GM12872 (cell line): ENCODE data around the gene SRGAP3.

ENCODE experiments used
- CTCF ChIP-seq: IDR thresholded peaks from 3 replicates; pipeline ENCODE4 v1.5.1; 2011; ENCODE audit warnings: low read depth, mild to moderate bottlenecking, low read length, moderate library complexity; ENCODE audit not compliant: insufficient read depth

Gene SRGAP3

DNA sequence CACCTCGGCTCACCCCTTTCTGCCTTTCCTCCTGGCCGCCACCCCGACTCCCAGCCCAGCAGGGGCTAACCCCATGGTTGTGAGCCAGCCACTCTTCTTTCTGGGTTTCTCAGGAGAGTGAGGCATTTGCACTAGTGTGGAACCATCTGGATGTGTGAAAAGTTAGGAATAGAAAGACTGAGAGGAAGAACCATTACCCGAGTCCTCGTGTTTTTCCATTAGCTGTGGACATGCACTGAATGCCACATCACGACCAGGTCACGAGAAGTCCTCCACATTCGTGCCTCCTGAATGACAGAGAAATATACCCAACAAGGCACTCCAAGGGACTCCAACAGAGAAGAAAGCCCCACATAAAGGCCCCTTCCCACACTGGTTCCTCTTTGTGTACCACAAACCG, 268.1 kb downstream of the SRGAP3 start:
- TF ChIP-seq CTCF: no peak

DNA sequence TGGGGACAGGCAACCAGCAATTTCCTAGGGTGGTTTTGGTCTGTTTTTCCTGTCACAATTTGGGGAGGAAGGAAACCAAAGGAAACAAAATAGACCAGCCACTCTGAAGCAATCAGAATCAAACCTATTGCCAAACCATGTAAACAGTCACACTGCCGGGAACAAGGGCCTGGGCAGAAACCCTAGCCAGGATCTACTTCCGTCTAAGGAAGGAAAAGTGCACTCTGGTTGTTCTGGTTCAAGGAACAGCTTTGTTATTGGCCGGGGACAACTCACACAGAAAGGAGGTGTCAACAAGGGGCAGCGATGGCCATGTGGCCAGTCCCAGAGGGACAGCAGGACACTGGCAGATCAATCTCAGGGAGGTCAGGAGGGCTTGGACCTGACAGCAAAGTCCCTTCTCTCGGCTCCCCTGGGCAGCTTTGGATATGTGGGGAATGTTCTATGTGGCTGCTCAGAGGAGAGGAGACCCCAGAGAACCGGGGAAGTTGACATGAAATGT, 268.6 kb downstream of the SRGAP3 start:
- TF ChIP-seq CTCF: no peak

GRCh38 chr3:8979262-8979661, 270.2 kb downstream of the SRGAP3 start:
- TF ChIP-seq CTCF: no peak

DNA sequence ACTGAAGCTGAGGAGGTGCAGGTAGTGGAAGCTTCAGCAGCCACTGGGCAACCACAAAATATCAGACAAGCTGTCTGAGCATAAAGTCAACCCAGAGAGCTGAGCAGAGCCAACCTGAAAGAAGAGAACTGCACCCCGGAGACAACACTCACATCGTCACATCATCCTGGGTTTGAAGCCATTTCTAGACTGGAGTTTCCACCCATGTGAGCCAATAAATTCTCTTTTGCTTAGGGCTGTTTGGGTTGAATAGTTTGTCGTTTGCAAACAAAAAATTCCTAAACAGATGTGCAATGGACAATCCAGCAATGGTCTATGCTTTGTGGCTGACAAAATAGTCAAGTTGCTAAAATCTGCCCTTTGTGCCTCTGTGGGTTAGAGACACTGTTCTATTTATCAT, 270.9 kb downstream of the SRGAP3 start:
- TF ChIP-seq CTCF: no peak

DNA sequence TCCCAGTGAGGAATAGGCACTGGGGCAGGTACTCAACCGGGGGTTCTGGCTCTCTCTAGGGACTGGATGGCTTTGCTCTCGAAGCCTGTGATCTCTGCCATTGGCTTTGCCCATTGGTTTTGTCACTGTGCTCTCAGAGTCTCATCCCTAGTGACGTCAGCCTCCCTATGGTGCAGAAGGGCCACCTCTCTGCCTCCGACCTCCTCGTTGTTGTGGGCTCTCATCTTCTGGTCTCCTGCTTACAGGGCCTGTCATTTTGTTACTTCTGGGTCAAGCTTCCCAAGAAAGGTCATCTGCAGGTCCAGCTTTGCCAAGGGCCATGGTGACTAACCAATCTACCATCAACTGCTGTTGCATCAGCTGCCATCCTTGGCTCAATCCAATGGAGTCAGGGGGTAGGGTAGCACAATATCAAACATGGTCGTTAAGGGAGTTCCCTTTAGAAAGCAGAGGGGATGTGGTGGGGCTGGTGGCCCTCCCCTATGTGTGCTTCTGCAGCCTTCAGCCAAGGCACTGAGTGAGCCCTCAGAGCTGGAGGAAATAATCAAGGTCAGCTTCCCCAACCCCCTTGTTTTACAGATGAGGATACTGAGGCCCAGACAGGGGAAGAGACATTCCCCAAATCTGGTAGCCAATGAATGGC, 272.8 kb downstream of the SRGAP3 start:
- no peak for TF ChIP-seq CTCF

DNA sequence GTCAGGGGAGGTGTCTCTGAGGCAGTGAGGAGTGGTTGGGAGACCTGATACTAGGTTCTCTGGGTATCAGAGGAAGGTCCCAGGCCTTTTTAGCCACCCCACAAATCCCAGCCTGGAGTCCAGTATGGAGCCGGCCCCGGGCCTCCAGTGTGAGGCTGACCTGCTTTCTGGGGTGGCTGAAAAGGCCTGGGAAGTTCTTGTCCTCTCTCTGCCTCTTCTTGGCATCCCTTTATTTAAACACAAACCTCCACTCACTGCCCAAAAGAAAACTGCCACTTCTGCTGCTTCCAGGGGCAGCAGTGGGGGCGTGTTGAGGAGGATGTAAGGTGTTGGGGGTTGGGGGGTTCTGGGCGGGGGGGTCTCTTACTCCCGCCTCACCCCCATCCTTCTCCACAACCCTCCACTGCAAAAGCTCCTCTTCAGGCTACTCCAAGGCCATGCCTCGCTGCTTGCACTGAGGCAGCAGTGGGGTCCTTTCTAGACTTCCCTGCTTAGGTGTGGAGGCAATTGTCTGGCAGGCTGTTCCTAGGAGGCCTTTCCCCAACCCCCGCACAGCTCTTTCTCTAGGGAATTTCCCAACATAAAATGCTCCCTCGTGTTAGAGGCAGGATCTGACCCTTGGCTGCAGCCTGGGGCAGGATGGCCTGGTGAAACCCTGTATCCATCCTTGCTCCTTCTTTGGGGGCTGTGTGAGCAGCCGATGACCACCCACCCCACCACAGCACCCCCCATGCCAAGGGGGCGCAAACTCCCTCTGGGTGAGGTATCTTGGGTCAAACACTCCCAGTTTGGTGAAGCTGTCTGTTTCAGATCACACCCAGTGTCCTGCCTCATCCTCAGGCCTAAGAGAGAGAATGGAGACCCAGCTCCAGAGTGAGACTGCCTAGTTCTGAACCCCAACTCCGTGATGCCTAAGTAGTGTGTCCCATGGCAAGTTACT, 274.1 kb downstream of the SRGAP3 start:
- no peak for TF ChIP-seq CTCF

DNA sequence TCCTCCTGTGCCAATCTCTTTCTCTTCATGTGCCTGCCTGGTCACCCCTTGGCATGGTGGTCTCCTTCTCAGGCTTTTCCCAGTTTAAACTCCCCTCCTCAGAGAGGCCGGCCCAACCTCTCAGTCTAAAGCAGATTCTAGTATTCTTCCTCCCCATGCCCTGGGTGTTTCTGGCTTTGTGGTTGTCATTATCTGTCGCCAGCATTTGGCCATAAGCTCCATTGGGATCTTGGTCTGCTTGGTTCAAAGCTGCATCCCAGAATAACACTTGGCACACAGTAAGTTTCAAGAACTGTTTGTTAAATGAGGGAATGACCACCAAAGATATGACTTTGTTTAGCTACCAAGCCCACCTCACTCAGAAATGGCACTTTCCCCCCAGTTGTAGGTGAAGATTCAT, 275.0 kb downstream of the SRGAP3 start:
- no peak for TF ChIP-seq CTCF
